Caco-2 (cell line): ENCODE data around the gene NUAK1. TPM values are rescaled to one million over a fixed set of nuclear protein-coding genes. Genes with fewer than 3 reads are reported as not detected.

Experiments
- BruUV-seq: library from RNA; stranded (reverse); fragments of 400-500 nt; replicated peaks from 2 replicates; lab custom pipeline; 2021; lab: Mats Ljungman, UMichigan
- CTCF ChIA-PET: fragments of 300-600 bp; sonication (Branson Sonifier 250); formaldehyde crosslinking; loops from one replicate; lab custom pipeline; 2022; ENCODE audit warnings: antibody characterized with exemption; lab: Charles Lee
- POLR2A ChIA-PET: fragments of 300-600 bp; sonication (Branson Sonifier 250); formaldehyde crosslinking; loops from one replicate; lab custom pipeline; 2022; ENCODE audit warnings: antibody characterized with exemption; lab: Charles Lee
- DNase-seq, 2 experiments: peaks; one replicate each; pipeline versions ENCODE4 v3.0.0 to v3.0.0-alpha.2; 2020 to 2022
- H3K27me3 ChIP-seq: replicated peaks from 2 replicates; pipeline ENCODE4 v1.6.0; 2011; ENCODE audit warnings: low read length; ENCODE audit not compliant: control insufficient read depth, insufficient read depth
- H3K36me3 ChIP-seq: 2 replicates; pipeline ENCODE4 v1.5.1; 2011; ENCODE audit warnings: low read length; ENCODE audit not compliant: control insufficient read depth, insufficient read depth
- H3K4me1 ChIP-seq: fragments of 250-450 bp; sonication (Bioruptor Pico); 2 replicates; pipeline ENCODE4 v1.5.1; 2020; ENCODE audit warnings: mild to moderate bottlenecking
- H3K4me3 ChIP-seq: 2 replicates; pipeline ENCODE4 v1.5.1; 2011; ENCODE audit warnings: low read depth, mild to moderate bottlenecking, control low read depth, low read length
- H3K9me3 ChIP-seq: fragments of 250-450 bp; sonication (Bioruptor Pico); 2 replicates; pipeline ENCODE4 v1.5.1; 2020; ENCODE audit warnings: mild to moderate bottlenecking, moderate library complexity
- H3K27ac Mint-ChIP-seq: one replicate; pipeline ENCODE4 v1.8.0; 2022; ENCODE audit warnings: mixed read lengths; ENCODE audit not compliant: unreplicated experiment
- H3K27me3 Mint-ChIP-seq: one replicate; pipeline ENCODE4 v1.8.0; 2022; ENCODE audit warnings: mixed read lengths; ENCODE audit not compliant: insufficient read depth, unreplicated experiment
- H3K36me3 Mint-ChIP-seq: one replicate; pipeline ENCODE4 v1.8.0; 2022; ENCODE audit warnings: mild to moderate bottlenecking, mixed read lengths; ENCODE audit not compliant: insufficient read depth, unreplicated experiment
- H3K4me1 Mint-ChIP-seq: one replicate; pipeline ENCODE4 v1.8.0; 2022; ENCODE audit warnings: low read depth, mixed read lengths; ENCODE audit not compliant: unreplicated experiment
- H3K4me3 Mint-ChIP-seq: one replicate; pipeline ENCODE4 v1.8.0; 2022; ENCODE audit warnings: mild to moderate bottlenecking, moderate library complexity, mixed read lengths; ENCODE audit not compliant: unreplicated experiment
- H3K9me3 Mint-ChIP-seq: one replicate; pipeline ENCODE4 v1.8.0; 2022; ENCODE audit warnings: mixed read lengths; ENCODE audit not compliant: unreplicated experiment
- intact Hi-C: fragments of 100-400 bp; cut with micrococcal nuclease; formaldehyde crosslinking; loops from one replicate; pipeline ENCODE4 v1.10.0; 2022; ENCODE audit not compliant: unreplicated experiment
- total RNA-seq: library from RNA; stranded (reverse); gene quantifications from 2 replicates; pipeline ENCODE4 v1.2.3, GENCODE V29; 2022
- TF ChIP-seq, protein P1 (sequence below), 2 experiments: fragments of 200-600 bp in 1 of 2; IDR thresholded peaks; 1 replicate in 1 of 2; 2 replicates in 1 of 2; pipeline versions ENCODE4 v1.5.1 to v1.8.0; 2011 to 2022; ENCODE audit warnings: antibody characterized with exemption in 1 of 2, control low read depth in 1 of 2, inconsistent platforms in 1 of 2, low read depth in 1 of 2, low read length in 1 of 2, mild to moderate bottlenecking in 1 of 2, moderate library complexity in 1 of 2; ENCODE audit not compliant: insufficient read depth in 1 of 2, severe bottlenecking in 1 of 2, unreplicated experiment in 1 of 2

Gene NUAK1
- total RNA-seq, 1 experiment from 2014 or later: 3.7 TPM

GRCh38 chr12:106132175-106133135 is 6.3 kb downstream of the NUAK1 start:
- Histone ChIP-seq H3K4me1 (peaks cover 37% of the 10 kb centered on the region), H3K27me3 (no peaks in the 10 kb centered on the region), H3K9me3 (no peaks in the 10 kb centered on the region), H3K36me3 (no peaks in the 10 kb centered on the region), H3K4me3 (no peak overlapping the region)
- CTCF ChIA-PET: interaction anchor here (2.0 kb wide), 1 partner anchor 712 kb away, joined by 5 read pairs; no protein-coding TSS in a partner anchor
- Mint-ChIP-seq H3K4me1 (peaks cover 55% of the 10 kb centered on the region), H3K4me3 (peak overlapping the region; percentile 33), H3K36me3 (no peaks in the 10 kb centered on the region), H3K9me3 (no peaks in the 10 kb centered on the region), H3K27me3 (no peaks in the 10 kb centered on the region), H3K27ac (peak overlapping the region; percentile 81)
- DNase-seq: no peak
- BruUV-seq: no TSS peak
- intact Hi-C loops: loop anchor here (2.0 to 10.0 kb wide), 3 partner anchors 26 to 268 kb away; no protein-coding TSS in a partner anchor
- TF ChIP-seq, protein P1, sequence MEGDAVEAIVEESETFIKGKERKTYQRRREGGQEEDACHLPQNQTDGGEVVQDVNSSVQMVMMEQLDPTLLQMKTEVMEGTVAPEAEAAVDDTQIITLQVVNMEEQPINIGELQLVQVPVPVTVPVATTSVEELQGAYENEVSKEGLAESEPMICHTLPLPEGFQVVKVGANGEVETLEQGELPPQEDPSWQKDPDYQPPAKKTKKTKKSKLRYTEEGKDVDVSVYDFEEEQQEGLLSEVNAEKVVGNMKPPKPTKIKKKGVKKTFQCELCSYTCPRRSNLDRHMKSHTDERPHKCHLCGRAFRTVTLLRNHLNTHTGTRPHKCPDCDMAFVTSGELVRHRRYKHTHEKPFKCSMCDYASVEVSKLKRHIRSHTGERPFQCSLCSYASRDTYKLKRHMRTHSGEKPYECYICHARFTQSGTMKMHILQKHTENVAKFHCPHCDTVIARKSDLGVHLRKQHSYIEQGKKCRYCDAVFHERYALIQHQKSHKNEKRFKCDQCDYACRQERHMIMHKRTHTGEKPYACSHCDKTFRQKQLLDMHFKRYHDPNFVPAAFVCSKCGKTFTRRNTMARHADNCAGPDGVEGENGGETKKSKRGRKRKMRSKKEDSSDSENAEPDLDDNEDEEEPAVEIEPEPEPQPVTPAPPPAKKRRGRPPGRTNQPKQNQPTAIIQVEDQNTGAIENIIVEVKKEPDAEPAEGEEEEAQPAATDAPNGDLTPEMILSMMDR (IDR thresholded peaks at IDR 0.05; ENCODE audit: insufficient read depth in 1 of 2, low read depth in 1 of 2, low read length in 1 of 2, severe bottlenecking in 1 of 2, unreplicated experiment in 1 of 2): no peak
- POLR2A ChIA-PET: interaction anchor here (0.9 kb wide), 1 partner anchor 23 kb away, joined by 3 read pairs; no protein-coding TSS in a partner anchor

DNA sequence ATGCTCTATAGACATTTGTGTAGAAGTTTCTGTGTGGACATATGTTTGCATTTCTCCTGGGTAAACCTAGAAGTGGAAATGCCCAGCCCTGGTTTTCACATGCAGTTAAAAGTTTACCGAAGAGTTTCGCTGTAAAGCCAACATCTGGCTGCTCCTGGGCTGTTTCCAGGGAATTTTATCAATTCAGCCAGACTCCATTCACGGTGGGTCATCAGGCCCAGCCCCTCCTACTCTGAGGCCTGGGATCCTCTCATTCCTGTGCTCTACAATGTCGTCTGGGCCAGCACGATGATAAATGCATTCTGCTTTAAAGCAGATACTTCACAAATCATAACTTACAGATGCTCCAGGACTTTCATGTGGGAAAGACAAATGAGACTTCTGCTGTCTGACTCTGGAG is 7.1 kb downstream of the NUAK1 start:
- Mint-ChIP-seq H3K27me3 (no peaks in the 10 kb centered on the region), H3K4me1 (peaks cover 50% of the 10 kb centered on the region), H3K27ac (peak overlapping the region; percentile 81), H3K36me3 (no peaks in the 10 kb centered on the region), H3K4me3 (no peak overlapping the region), H3K9me3 (no peaks in the 10 kb centered on the region)
- intact Hi-C loops: loop anchor here (2.0 to 10.0 kb wide), 3 partner anchors 25 to 267 kb away; no protein-coding TSS in a partner anchor
- TF ChIP-seq, protein P1 (IDR thresholded peaks at IDR 0.05; ENCODE audit: insufficient read depth in 1 of 2, low read depth in 1 of 2, low read length in 1 of 2, severe bottlenecking in 1 of 2, unreplicated experiment in 1 of 2): no peak
- no peaks in the 10 kb centered on the region for H3K9me3 ChIP-seq
- H3K36me3 ChIP-seq: no peaks in the 10 kb centered on the region
- no peak overlapping the region for H3K4me3 ChIP-seq
- POLR2A ChIA-PET: no interaction called here
- H3K4me1 ChIP-seq: peaks cover 37% of the 10 kb centered on the region
- no peaks in the 10 kb centered on the region for H3K27me3 ChIP-seq
- no peak for DNase-seq
- BruUV-seq: no TSS peak
- CTCF ChIA-PET: no interaction called here

GRCh38 chr12:106130474-106131113 is 8.2 kb downstream of the NUAK1 start:
- intact Hi-C loops: loop anchor here (10.0 kb wide), 1 partner anchor 266 kb away; no protein-coding TSS in a partner anchor
- no peak for DNase-seq
- Histone ChIP-seq H3K27me3 (no peaks in the 10 kb centered on the region), H3K9me3 (no peaks in the 10 kb centered on the region), H3K4me1 (peaks cover 44% of the 10 kb centered on the region), H3K36me3 (no peaks in the 10 kb centered on the region), H3K4me3 (no peak overlapping the region)
- Mint-ChIP-seq H3K4me1 (peaks cover 50% of the 10 kb centered on the region), H3K9me3 (no peaks in the 10 kb centered on the region), H3K27me3 (no peaks in the 10 kb centered on the region), H3K27ac (peak overlapping the region; percentile 40), H3K4me3 (no peak overlapping the region), H3K36me3 (no peaks in the 10 kb centered on the region)
- ChIA-PET CTCF (interaction anchor here (0.6 kb wide), 1 partner anchor 17 kb away, joined by 3 read pairs; no protein-coding TSS in a partner anchor), POLR2A (no interaction called here)
- TF ChIP-seq, protein P1 (IDR thresholded peaks at IDR 0.05; ENCODE audit: insufficient read depth in 1 of 2, low read depth in 1 of 2, low read length in 1 of 2, severe bottlenecking in 1 of 2, unreplicated experiment in 1 of 2): no peak
- no TSS peak for BruUV-seq
